HepG2 (cell line): ENCODE measurements around the gene SEMA3B. TPM values are rescaled to one million over a fixed set of nuclear protein-coding genes. Genes with fewer than 3 reads are reported as not detected.

ENCODE experiments used
- ASH2L ChIP-seq: fragments of 300-600, 200-600 bp; sonication (generic); IDR thresholded peaks from 2 replicates; pipeline ENCODE4 v1.7.0; 2017; ENCODE audit warnings: low read depth, mild to moderate bottlenecking, moderate library complexity, mixed read lengths, low read length; ENCODE audit not compliant: insufficient read length
- BHLHE40 ChIP-seq: IDR thresholded peaks from 2 replicates; pipeline ENCODE4 v1.6.1; 2011; ENCODE audit warnings: low read length, improper control_type of control experiment
- BRD4 ChIP-seq: sonication (generic); formaldehyde crosslinking; IDR thresholded peaks from 2 replicates; pipeline ENCODE4 v1.4.0; 2020; ENCODE audit warnings: missing genetic modification reagents
- CBX2 ChIP-seq, 2 experiments: fragments of 200-600 bp in 1 of 2; sonication (generic); formaldehyde crosslinking in 1 of 2; IDR thresholded peaks; 2 replicates each; pipeline versions ENCODE4 v1.7.0 to v1.8.1; 2018 to 2022; ENCODE audit warnings: low read depth in 2 of 2, low read length in 1 of 2, mild to moderate bottlenecking in 1 of 2, missing genetic modification reagents in 1 of 2
- CHCHD3 ChIP-seq: sonication (generic); formaldehyde crosslinking; IDR thresholded peaks from 2 replicates; pipeline ENCODE4 v1.8.0; 2022; ENCODE audit warnings: mild to moderate bottlenecking, missing genetic modification reagents, moderate library complexity
- ELK4 ChIP-seq: sonication (generic); formaldehyde crosslinking; IDR thresholded peaks from 2 replicates; pipeline ENCODE4 v1.9.0; 2021; ENCODE audit warnings: missing genetic modification reagents, borderline replicate concordance
- ETV6 ChIP-seq: sonication (generic); formaldehyde crosslinking; conservative IDR thresholded peaks from 2 replicates; pipeline ENCODE4 v1.4.0; 2020; ENCODE audit warnings: missing genetic modification reagents
- GLMP ChIP-seq: sonication (generic); formaldehyde crosslinking; IDR thresholded peaks from 2 replicates; pipeline ENCODE4 v1.9.0; 2021; ENCODE audit warnings: missing genetic modification reagents, mild to moderate bottlenecking, borderline replicate concordance
- HHEX ChIP-seq: IDR thresholded peaks from 2 replicates; pipeline ENCODE4 v1.6.1; 2016; ENCODE audit warnings: control low read depth
- MBNL3 ChIP-seq: fragments of 250-450 bp; sonication (Bioruptor Pico); conservative IDR thresholded peaks from 2 replicates; pipeline ENCODE4 v1.8.0; 2022; ENCODE audit warnings: mild to moderate bottlenecking, inconsistent platforms
- MEIS2 ChIP-seq: sonication (generic); formaldehyde crosslinking; IDR thresholded peaks from 2 replicates; pipeline ENCODE4 v1.9.0; 2021; ENCODE audit warnings: mild to moderate bottlenecking, missing genetic modification reagents
- NR2F2 ChIP-seq: IDR thresholded peaks from 2 replicates; pipeline ENCODE4 v1.6.1; 2012; ENCODE audit warnings: low read depth, inconsistent platforms, borderline replicate concordance
- NR2F6 ChIP-seq, 2 experiments: IDR thresholded peaks; 2 replicates each; pipeline ENCODE4 v1.6.1; 2016; ENCODE audit warnings: antibody characterized with exemption in 1 of 2, mild to moderate bottlenecking in 1 of 2
- PCBP2 ChIP-seq: fragments of 200-400 bp; formaldehyde crosslinking; optimal IDR thresholded peaks from 2 replicates; pipeline ENCODE3; 2018; ENCODE audit warnings: low read length, low read depth; ENCODE audit not compliant: poor library complexity, severe bottlenecking
- SMC3 ChIP-seq: IDR thresholded peaks from 2 replicates; pipeline ENCODE4 v1.6.1; 2011; ENCODE audit warnings: low read length, improper control_type of control experiment
- THAP7 ChIP-seq: sonication (generic); formaldehyde crosslinking; IDR thresholded peaks from 2 replicates; pipeline ENCODE4 v1.8.1; 2023; ENCODE audit warnings: mild to moderate bottlenecking, missing genetic modification reagents
- THRA ChIP-seq: sonication (generic); formaldehyde crosslinking; IDR thresholded peaks from 2 replicates; pipeline ENCODE4 v1.4.0; 2020; ENCODE audit warnings: missing genetic modification reagents, borderline replicate concordance
- TRIM24 ChIP-seq: sonication (generic); formaldehyde crosslinking; IDR thresholded peaks from 2 replicates; pipeline ENCODE4 v1.8.0; 2022; ENCODE audit warnings: mild to moderate bottlenecking, missing genetic modification reagents
- ZBTB8A ChIP-seq: sonication (generic); formaldehyde crosslinking; IDR thresholded peaks from 2 replicates; pipeline ENCODE4 v1.4.0; 2020; ENCODE audit warnings: mild to moderate bottlenecking, low read depth, missing genetic modification reagents, borderline replicate concordance
- ZNF343 ChIP-seq: sonication (generic); formaldehyde crosslinking; IDR thresholded peaks from 2 replicates; pipeline ENCODE4 v1.4.0; 2020; ENCODE audit warnings: mild to moderate bottlenecking, missing genetic modification reagents
- ZNF530 ChIP-seq: sonication (generic); formaldehyde crosslinking; IDR thresholded peaks from 2 replicates; pipeline ENCODE4 v1.5.0; 2020; ENCODE audit warnings: low read depth, mild to moderate bottlenecking, missing genetic modification reagents
- ZNF747 ChIP-seq: sonication (generic); formaldehyde crosslinking; IDR thresholded peaks from 2 replicates; pipeline ENCODE4 v1.8.1; 2023; ENCODE audit warnings: missing genetic modification reagents, mild to moderate bottlenecking, borderline replicate concordance
- ZNF816 ChIP-seq: sonication (generic); formaldehyde crosslinking; IDR thresholded peaks from 2 replicates; pipeline ENCODE4 v1.8.0; 2022; ENCODE audit warnings: missing genetic modification reagents, mild to moderate bottlenecking, borderline replicate concordance
- polyA plus RNA-seq, 8 experiments: library from polyadenylated mRNA; depleted of rRNA in 3 of 8; stranded (reverse) in 7 of 8; unstranded in 1 of 8; fragments of >200 nt; fragmentation: Illumina TruSeq in 4 of 8; extraction: Trizol in 4 of 8; gene quantifications; 2 replicates each; pipeline versions ENCODE4 v1.2.1 to v1.2.3, GENCODE V29; 2011 to 2016; ENCODE audit warnings: low read depth in 4 of 8, missing spikeins in 1 of 8, mixed read lengths in 1 of 8; ENCODE audit not compliant: insufficient read depth in 1 of 8
- total RNA-seq, 5 experiments: library from RNA; depleted of rRNA; stranded (reverse); fragments of >200 nt; fragmentation: Illumina TruSeq; extraction: Trizol; gene quantifications; 2 replicates each; pipeline ENCODE4 v1.2.3, GENCODE V29; 2016; ENCODE audit warnings: low read depth in 1 of 5
- TF ChIP-seq, protein P1 (sequence below): sonication (generic); formaldehyde crosslinking; IDR thresholded peaks from 2 replicates; pipeline ENCODE4 v1.5.0; 2020; ENCODE audit warnings: mild to moderate bottlenecking, missing genetic modification reagents

The SEMA3B gene
- total and polyA plus RNA-seq, 2 of the 13 experiments (the other 11 are each of a cell fraction or from before 2014, with no cell fraction given), result 93.2 to 158 TPM

GRCh38 chr3:50235716-50236483 is 33.0 kb upstream of the SEMA3B start, which contains the start of gene GNAI2 (continued):
- TF ChIP-seq, protein P1, sequence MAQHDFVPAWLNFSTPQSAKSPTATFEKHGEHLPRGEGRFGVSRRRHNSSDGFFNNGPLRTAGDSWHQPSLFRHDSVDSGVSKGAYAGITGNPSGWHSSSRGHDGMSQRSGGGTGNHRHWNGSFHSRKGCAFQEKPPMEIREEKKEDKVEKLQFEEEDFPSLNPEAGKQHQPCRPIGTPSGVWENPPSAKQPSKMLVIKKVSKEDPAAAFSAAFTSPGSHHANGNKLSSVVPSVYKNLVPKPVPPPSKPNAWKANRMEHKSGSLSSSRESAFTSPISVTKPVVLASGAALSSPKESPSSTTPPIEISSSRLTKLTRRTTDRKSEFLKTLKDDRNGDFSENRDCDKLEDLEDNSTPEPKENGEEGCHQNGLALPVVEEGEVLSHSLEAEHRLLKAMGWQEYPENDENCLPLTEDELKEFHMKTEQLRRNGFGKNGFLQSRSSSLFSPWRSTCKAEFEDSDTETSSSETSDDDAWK, result no peak
- TF ChIP-seq ASH2L (peak; percentile 38), MBNL3 (CRISPR knock-in tag) (no peak), NR2F2 (no peak), ELK4 (CRISPR knock-in tag) (no peak), ETV6 (CRISPR knock-in tag) (no peak), TRIM24 (CRISPR knock-in tag) (no peak), BRD4 (CRISPR knock-in tag) (no peak), ZNF343 (CRISPR knock-in tag) (no peak), MEIS2 (CRISPR knock-in tag) (0 out of 2 replicates have a peak, but pooled peaks have one; percentile 13), ZNF816 (CRISPR knock-in tag) (peak; percentile 55; the same call in 1 of the 2 replicates), GLMP (CRISPR knock-in tag) (no peak), BHLHE40 (0 out of 2 replicates have a peak, but pooled peaks have one; percentile 6), THRA (CRISPR knock-in tag) (no peak), NR2F6 (IDR thresholded peaks at IDR 0.05) (no peak), NR2F6 (CRISPR knock-in tag; IDR thresholded peaks at IDR 0.05) (peak; percentile 26), THAP7 (CRISPR knock-in tag) (no peak), ZNF747 (CRISPR knock-in tag) (no peak), CHCHD3 (CRISPR knock-in tag) (no peak), HHEX (CRISPR knock-in tag) (no peak), PCBP2 (no peak), CBX2 (IDR thresholded peaks at IDR 0.05; ENCODE audit: low read depth, low read length) (no peak), CBX2 (CRISPR knock-in tag; IDR thresholded peaks at IDR 0.05; ENCODE audit: low read depth) (no peak), SMC3 (no peak), ZNF530 (CRISPR knock-in tag) (no peak), ZBTB8A (no peak)
